Subcutaneous abdominal adipose tissue (tissue), 5 donors: ENCODE data around the gene OPN1MW.
"Not testable (repeated sequence)": the region's sequence is repeated elsewhere in the genome, so short reads cannot be mapped to it uniquely, and the experiment has no call there.

ENCODE experiments used
- H3K27ac ChIP-seq: one replicate; pipeline ENCODE4 v1.7.0; 2013; ENCODE audit warnings: low read depth, mild to moderate bottlenecking, inconsistent platforms, low read length, moderate library complexity
- H3K27me3 ChIP-seq, 5 donors: one replicate each; pipeline ENCODE4 v1.7.0; 2013; ENCODE audit warnings: low read length in 5 of 5, inconsistent platforms in 1 of 5; ENCODE audit not compliant: control insufficient read depth in 5 of 5, insufficient read depth in 4 of 5
- H3K36me3 ChIP-seq, 5 donors: one replicate each; pipeline ENCODE4 v1.7.0; 2013; ENCODE audit warnings: low read length in 5 of 5; ENCODE audit not compliant: control insufficient read depth in 5 of 5, insufficient read depth in 5 of 5
- H3K4me1 ChIP-seq, 5 donors: one replicate each; pipeline ENCODE4 v1.7.0; 2013; ENCODE audit warnings: low read length in 5 of 5, mild to moderate bottlenecking in 3 of 5, moderate library complexity in 1 of 5; ENCODE audit not compliant: control insufficient read depth in 5 of 5, insufficient read depth in 5 of 5
- H3K4me3 ChIP-seq, 5 donors: one replicate each; pipeline ENCODE4 v1.7.0; 2013; ENCODE audit warnings: low read length in 5 of 5, low read depth in 1 of 5
- H3K9ac ChIP-seq, 5 donors: one replicate each; pipeline ENCODE4 v1.7.0; 2013; ENCODE audit warnings: low read length in 5 of 5, mild to moderate bottlenecking in 4 of 5, moderate library complexity in 3 of 5
- H3K9me3 ChIP-seq, 5 donors: one replicate each; pipeline ENCODE4 v1.7.0; 2013; ENCODE audit warnings: low read length in 5 of 5; ENCODE audit not compliant: control insufficient read depth in 5 of 5
- donor health status: healthy.
- donor health status: healthy.
- donor health status: healthy.
- donor health status: healthy.
- donor health status: healthy.

The OPN1MW gene

DNA sequence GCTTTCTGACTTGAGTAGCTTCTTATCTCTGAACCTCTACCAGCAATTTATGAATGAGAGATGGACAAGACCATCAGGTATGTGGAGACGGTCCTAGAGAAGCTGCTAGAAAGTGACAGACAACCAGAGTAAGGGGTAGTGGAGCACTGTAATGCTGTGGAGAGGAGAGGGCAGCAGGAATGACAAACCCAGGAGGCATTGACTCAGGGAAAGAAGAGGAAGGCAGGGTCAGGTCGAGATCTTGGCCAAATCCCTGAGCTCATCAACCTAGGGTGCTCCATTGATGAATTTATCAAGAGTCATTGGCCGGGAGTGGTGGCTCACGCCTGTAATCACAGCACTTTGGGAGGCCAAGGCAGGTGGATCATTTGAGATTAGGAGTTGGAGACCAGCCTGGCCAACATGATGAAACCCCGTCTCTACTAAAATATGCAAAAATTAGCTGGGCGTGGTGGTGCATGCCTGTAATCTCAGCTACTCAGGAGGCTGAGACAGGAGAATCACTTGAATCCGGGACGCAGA, 57.6 kb downstream of the OPN1MW start:
- not testable (repeated sequence) for H3K9me3 ChIP-seq, H3K4me3 ChIP-seq, H3K27me3 ChIP-seq, H3K4me1 ChIP-seq, H3K9ac ChIP-seq, H3K27ac ChIP-seq, H3K36me3 ChIP-seq
